Spleen (tissue), 11 donors: ENCODE measurements around the gene PRSS21. TPM values are rescaled to one million over a fixed set of nuclear protein-coding genes. Genes with fewer than 3 reads are reported as not detected.

Experiments
- DNase-seq: peaks from one replicate; pipeline ENCODE4 v3.0.0-alpha.2; 2020
- H3K27ac ChIP-seq, 8 donors: fragments of 200-600 bp; sonication (generic) in 7 of 8; 1 replicate in 4 of 8; 2 replicates in 4 of 8; pipeline versions ENCODE4 v1.5.0 to v1.8.0; 2016 to 2021; ENCODE audit warnings: inconsistent platforms in 4 of 8, mild to moderate bottlenecking in 4 of 8, moderate library complexity in 1 of 8
- H3K27me3 ChIP-seq, 7 donors: fragments of 200-600 bp; sonication (generic) in 6 of 7; replicated peaks in 1 of 7; 1 replicate in 4 of 7; 2 replicates in 3 of 7; pipeline versions ENCODE4 v1.5.0 to v1.8.0; 2016 to 2021; ENCODE audit warnings: inconsistent platforms in 3 of 7, mild to moderate bottlenecking in 1 of 7
- H3K36me3 ChIP-seq, 6 donors: fragments of 200-600 bp; sonication (generic) in 5 of 6; 1 replicate in 4 of 6; 2 replicates in 2 of 6; pipeline versions ENCODE4 v1.5.0 to v1.8.0; 2016 to 2021; ENCODE audit warnings: inconsistent platforms in 2 of 6
- H3K4me1 ChIP-seq, 6 donors: fragments of 200-600 bp; sonication (generic) in 5 of 6; 1 replicate in 3 of 6; 2 replicates in 3 of 6; pipeline versions ENCODE4 v1.5.0 to v1.8.0; 2016 to 2021; ENCODE audit warnings: inconsistent platforms in 3 of 6
- H3K4me3 ChIP-seq, 8 donors: fragments of 200-600 bp; sonication (generic) in 7 of 8; 1 replicate in 4 of 8; 2 replicates in 4 of 8; pipeline versions ENCODE4 v1.5.0 to v1.8.0; 2016 to 2021; ENCODE audit warnings: inconsistent platforms in 4 of 8, mild to moderate bottlenecking in 4 of 8, moderate library complexity in 2 of 8
- H3K9me3 ChIP-seq, 8 donors: fragments of 200-600 bp; sonication (generic) in 7 of 8; 1 replicate in 4 of 8; 2 replicates in 4 of 8; pipeline versions ENCODE4 v1.5.0 to v1.8.0; 2016 to 2021; ENCODE audit warnings: inconsistent platforms in 4 of 8
- CTCF ChIP-seq, 11 experiments: fragments of 200-600 bp in 7 of 11; fragments of 450-650 bp in 4 of 11; sonication (generic) in 4 of 11; IDR thresholded peaks in 8 of 11; conservative IDR thresholded peaks in 3 of 11; 1 replicate in 7 of 11; 2 replicates in 4 of 11; pipeline versions ENCODE4 v1.4.0 to v1.8.0; 2016 to 2021; ENCODE audit warnings: antibody characterized with exemption in 11 of 11, inconsistent platforms in 4 of 11, mild to moderate bottlenecking in 1 of 11
- POLR2A ChIP-seq, 3 donors: fragments of 450-650 bp; IDR thresholded peaks; one replicate each; pipeline ENCODE4 v1.5.1; 2017; ENCODE audit warnings: antibody characterized with exemption in 3 of 3, mild to moderate bottlenecking in 1 of 3
- POLR2AphosphoS5 ChIP-seq, 3 donors: sonication (generic); formaldehyde crosslinking; IDR thresholded peaks; one replicate each; pipeline ENCODE4 v1.5.1; 2017; ENCODE audit warnings: antibody characterized with exemption in 3 of 3
- WGBS, 5 donors: extraction: QIAGEN DNeasy Blood & Tissue Kit in 3 of 5; methylation state at CpG; one replicate each; pipeline versions ENCODE4 v1.1.5 to v1.1.7; 2013 to 2018; 5-methylcytosine and 5-hydroxymethylcytosine counted together
- intact Hi-C: fragments of 100-400 bp; cut with DNase I; formaldehyde crosslinking; loops from one replicate; pipeline ENCODE4 v1.15.0; 2023; ENCODE audit warnings: low total_unique reads
- polyA plus RNA-seq, 3 donors: library from polyadenylated mRNA; stranded (reverse); fragments of 200-250 nt; gene quantifications; one replicate each; pipeline ENCODE4 v1.2.1, GENCODE V29; 2013
- total RNA-seq, 7 donors: library from RNA; depleted of rRNA in 3 of 7; stranded (reverse); fragments of >200 nt in 3 of 7; fragmentation: NEBNext Ultra II Directional in 4 of 7; extraction: Animal tissue kit (Norgen Biotek cat#: 25700) in 4 of 7; gene quantifications; one replicate each; pipeline versions ENCODE4 v1.1.0 to v1.2.1, GENCODE V29; 2016 to 2021
- donor health status: healthy with polysubstance abuse.
- donor health status: DM: no; HTN: no; CAD: no; lungs with moderate emphysema.
- donor health status: DM: no; HTN: no; CAD: no.
- donor health status: Bipolar disorder and iron deficiency.
- donor health status: healthy.
- donor health status: DM: no; HTN: no; CAD: no.
- donor health status: DM: yes; HTN: yes; CAD: no.

PRSS21 gene
- total and polyA plus RNA-seq, 10 donors: 0.49 to 4.9 (median 1.6) TPM

GRCh38 chr16:2845116-2845515 is 28.1 kb downstream of the PRSS21 start:
- Histone ChIP-seq H3K4me1 (peaks cover 14 to 27% (median 24%) of the 10 kb centered on the region in 6 donors), H3K27ac (peak overlapping the region in 1 of 8 donors; percentile 3), H3K27me3 (peaks cover 0 to 29% (median 0%) of the 10 kb centered on the region in 7 donors), H3K36me3 (no peaks in the 10 kb centered on the region), H3K9me3 (no peaks in the 10 kb centered on the region), H3K4me3 (no peak overlapping the region)
- 61 to 70% (median 64%) methylated on average over 5 of the region's 5 CpGs for WGBS, 5 donors
- intact Hi-C loops: no loop called here
- TF ChIP-seq POLR2A (IDR thresholded peaks at IDR 0.05) (no peak), POLR2AphosphoS5 (IDR thresholded peaks at IDR 0.05) (no peak), CTCF (IDR thresholded peaks at IDR 0.05 in 8 of 11, conservative IDR thresholded peaks at IDR 0.05 in 3 of 11) (no peak)
- DNase-seq: no peak

- 60 to 68% (median 66%) methylated on average over 3 of the region's 3 CpGs for WGBS, 5 donors
- no peak overlapping the region for H3K4me3 ChIP-seq
- H3K4me1 ChIP-seq: peaks cover 8 to 13% (median 10%) of the 10 kb centered on the region in 6 donors
- TF ChIP-seq POLR2A (IDR thresholded peaks at IDR 0.05): no peak
- TF ChIP-seq POLR2AphosphoS5 (IDR thresholded peaks at IDR 0.05): no peak
- no peak for TF ChIP-seq CTCF (IDR thresholded peaks at IDR 0.05 in 8 of 11, conservative IDR thresholded peaks at IDR 0.05 in 3 of 11)
- H3K9me3 ChIP-seq: no peaks in the 10 kb centered on the region
- DNase-seq: peak; percentile 36
- H3K27ac ChIP-seq: no peak overlapping the region
- intact Hi-C loops: no loop called here
- H3K27me3 ChIP-seq: peaks cover 0 to 43% (median 0%) of the 10 kb centered on the region in 7 donors
- no peaks in the 10 kb centered on the region for H3K36me3 ChIP-seq
These were observed 29.7 kb downstream of the PRSS21 start for GRCh38 chr16:2846511-2847310.

- TF ChIP-seq POLR2AphosphoS5 (IDR thresholded peaks at IDR 0.05) (no peak), CTCF (IDR thresholded peaks at IDR 0.05 in 8 of 11, conservative IDR thresholded peaks at IDR 0.05 in 3 of 11) (no peak), POLR2A (IDR thresholded peaks at IDR 0.05) (no peak)
- peak; percentile 12 for DNase-seq
- Histone ChIP-seq H3K4me3 (no peak overlapping the region), H3K9me3 (peaks cover 0 to 14% (median 6%) of the 10 kb centered on the region in 8 donors), H3K36me3 (no peaks in the 10 kb centered on the region), H3K4me1 (no peaks in the 10 kb centered on the region), H3K27me3 (peaks cover 0 to 65% (median 0%) of the 10 kb centered on the region in 7 donors), H3K27ac (no peak overlapping the region)
- intact Hi-C loops: no loop called here
- WGBS, 5 donors: 65 to 71% (median 70%) methylated on average over 16 of the region's 16 CpGs
These were observed 32.1 kb downstream of the PRSS21 start for GRCh38 chr16:2848933-2849725.
